Mesothelial cell of epicardium (in vitro differentiated cells): ENCODE results near the gene REPS2. TPM values are rescaled to one million over a fixed set of nuclear protein-coding genes. Genes with fewer than 3 reads are reported as not detected.
A peak's percentile ranks its signal among the peaks of the same experiment; 100 is the strongest.

Experiments used
- DNase-seq, 2 experiments: peaks; one replicate each; pipeline ENCODE4 v3.0.0; 2021; ENCODE audit warnings: low spot score in 2 of 2; ENCODE audit not compliant: unreplicated experiment in 2 of 2
- H3K27ac Mint-ChIP-seq: 2 replicates; pipeline ENCODE4 v1.8.0; 2021; ENCODE audit warnings: mixed read lengths
- H3K27me3 Mint-ChIP-seq: 2 replicates; pipeline ENCODE4 v1.8.0; 2021; ENCODE audit warnings: low read depth, mixed read lengths
- H3K36me3 Mint-ChIP-seq: 2 replicates; pipeline ENCODE4 v1.8.0; 2021; ENCODE audit warnings: mixed read lengths
- H3K4me1 Mint-ChIP-seq: 2 replicates; pipeline ENCODE4 v1.8.0; 2021; ENCODE audit warnings: mixed read lengths
- H3K4me3 Mint-ChIP-seq: 2 replicates; pipeline ENCODE4 v1.8.0; 2021; ENCODE audit warnings: mild to moderate bottlenecking, moderate library complexity, mixed read lengths
- H3K9me3 Mint-ChIP-seq: 2 replicates; pipeline ENCODE4 v1.8.0; 2021; ENCODE audit warnings: mixed read lengths
- total RNA-seq: library from RNA; stranded (reverse); gene quantifications from 3 replicates; pipeline ENCODE4 v1.2.1, GENCODE V29; 2021
- TF ChIP-seq, protein P1 (sequence below): fragments of 200-600 bp; sonication (generic); IDR thresholded peaks from one replicate; pipeline ENCODE4 v1.5.0; 2021; ENCODE audit warnings: antibody characterized with exemption; ENCODE audit not compliant: unreplicated experiment

The REPS2 gene
- total RNA-seq, 1 donor from 2014 or later: 5.2 TPM

DNA sequence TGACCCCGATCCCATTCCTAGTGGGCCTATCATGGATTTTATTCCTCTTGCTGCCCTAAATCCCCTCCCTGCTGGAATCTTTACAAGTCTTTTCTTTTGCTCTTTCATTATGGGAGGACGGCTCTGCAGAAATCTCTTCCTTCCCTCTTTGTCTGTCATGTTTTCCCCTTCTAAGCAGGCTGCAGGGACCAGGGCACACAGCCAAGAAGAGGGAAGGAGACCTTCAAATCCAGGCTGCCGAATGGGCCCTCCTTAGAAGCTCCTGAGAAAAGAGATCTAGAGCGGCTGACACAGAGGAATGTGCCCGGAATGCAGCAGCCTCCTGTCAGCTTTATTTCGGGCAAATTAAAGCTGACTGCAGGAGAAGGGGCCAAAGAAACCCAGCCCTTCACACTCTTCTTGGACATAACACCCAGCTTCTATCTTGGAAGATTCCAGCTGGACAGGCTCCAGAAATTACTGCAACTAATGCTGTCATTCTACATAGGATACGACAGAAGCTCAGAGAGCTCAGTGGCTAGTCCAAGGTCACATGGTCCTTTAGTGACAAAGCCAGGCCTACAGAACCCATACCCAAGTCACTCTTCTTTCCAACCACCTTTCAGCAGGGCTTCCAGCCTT, 240.8 kb downstream of the REPS2 start:
- Mint-ChIP-seq H3K36me3 (no peaks in the 10 kb centered on the region), H3K27me3 (peaks cover 2% of the 10 kb centered on the region), H3K4me1 (peaks cover 10% of the 10 kb centered on the region), H3K4me3 (no peak overlapping the region), H3K27ac (peak overlapping the region; percentile 70), H3K9me3 (peaks cover 10% of the 10 kb centered on the region)
- DNase-seq: peak in 1 of 2 experiments; percentile 39
- TF ChIP-seq, protein P1, sequence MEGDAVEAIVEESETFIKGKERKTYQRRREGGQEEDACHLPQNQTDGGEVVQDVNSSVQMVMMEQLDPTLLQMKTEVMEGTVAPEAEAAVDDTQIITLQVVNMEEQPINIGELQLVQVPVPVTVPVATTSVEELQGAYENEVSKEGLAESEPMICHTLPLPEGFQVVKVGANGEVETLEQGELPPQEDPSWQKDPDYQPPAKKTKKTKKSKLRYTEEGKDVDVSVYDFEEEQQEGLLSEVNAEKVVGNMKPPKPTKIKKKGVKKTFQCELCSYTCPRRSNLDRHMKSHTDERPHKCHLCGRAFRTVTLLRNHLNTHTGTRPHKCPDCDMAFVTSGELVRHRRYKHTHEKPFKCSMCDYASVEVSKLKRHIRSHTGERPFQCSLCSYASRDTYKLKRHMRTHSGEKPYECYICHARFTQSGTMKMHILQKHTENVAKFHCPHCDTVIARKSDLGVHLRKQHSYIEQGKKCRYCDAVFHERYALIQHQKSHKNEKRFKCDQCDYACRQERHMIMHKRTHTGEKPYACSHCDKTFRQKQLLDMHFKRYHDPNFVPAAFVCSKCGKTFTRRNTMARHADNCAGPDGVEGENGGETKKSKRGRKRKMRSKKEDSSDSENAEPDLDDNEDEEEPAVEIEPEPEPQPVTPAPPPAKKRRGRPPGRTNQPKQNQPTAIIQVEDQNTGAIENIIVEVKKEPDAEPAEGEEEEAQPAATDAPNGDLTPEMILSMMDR: no peak

DNA sequence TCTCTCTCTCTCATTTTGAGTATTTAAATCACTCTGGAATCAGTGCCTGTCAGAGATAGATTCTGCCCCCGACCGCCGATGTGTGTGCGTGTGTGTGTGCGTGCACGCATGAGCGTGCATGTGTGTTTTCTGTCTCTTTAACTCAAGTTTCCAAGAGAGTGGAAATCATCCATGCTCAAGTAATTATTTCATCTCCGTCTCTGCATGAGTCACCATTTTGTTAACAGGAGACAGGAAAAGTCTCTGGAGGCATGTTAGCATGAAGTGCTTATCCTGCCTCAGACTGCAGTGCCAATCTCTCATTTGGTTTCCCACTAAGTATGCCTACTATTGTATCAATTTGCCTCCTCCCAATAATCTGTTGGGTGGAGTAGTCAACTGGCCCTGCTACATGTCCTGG, 245.6 kb downstream of the REPS2 start:
- Mint-ChIP-seq H3K4me3 (no peak overlapping the region), H3K27ac (no peak overlapping the region), H3K4me1 (peaks cover 4% of the 10 kb centered on the region), H3K36me3 (no peaks in the 10 kb centered on the region), H3K9me3 (peaks cover 6% of the 10 kb centered on the region), H3K27me3 (peaks cover 32% of the 10 kb centered on the region)
- no peak for DNase-seq
- TF ChIP-seq, protein P1: no peak

Other genes starting within 250 kb of the REPS2 start
- 75.1 to 78.1 TPM (median 75.3 TPM) in 3 replicates for gene CTPS2, start 234.0 kb upstream of the REPS2 start, total RNA-seq
- gene SYAP1, start 227.0 kb upstream of the REPS2 start, total RNA-seq: 41.1 to 43.3 TPM (median 42.6 TPM) in 3 replicates
- gene TXLNG, start 160.2 kb upstream of the REPS2 start, total RNA-seq: 24.4 to 25.4 TPM (median 24.7 TPM) in 3 replicates
- 221 to 229 TPM (median 225 TPM) in 3 replicates for gene RBBP7, start 76.3 kb upstream of the REPS2 start, total RNA-seq